HCT116 (cell line): ENCODE results near the gene RHOG. TPM values are rescaled to one million over a fixed set of nuclear protein-coding genes. Genes with fewer than 3 reads are reported as not detected.
A peak's percentile ranks its signal among the peaks of the same experiment; 100 is the strongest.

Source experiments
- ATAC-seq: fragments of 200-7000 bp; cut with Tn5 transposase; 2 replicates; pipeline ENCODE4 v1.9.1; 2020; ENCODE audit warnings: mild to moderate bottlenecking, moderate library complexity
- BruUV-seq: library from RNA; stranded (reverse); fragments of 400-500 nt; replicated peaks from 2 replicates; lab custom pipeline; 2021; lab: Mats Ljungman, UMichigan
- CTCF ChIA-PET: fragments of 300-600 bp; sonication (Branson Sonifier 250); formaldehyde crosslinking; loops from one replicate; lab custom pipeline; 2021; ENCODE audit warnings: antibody characterized with exemption; lab: Charles Lee
- POLR2A ChIA-PET: fragments of 300-600, 350-600 bp; sonication (Branson Sonifier 250); formaldehyde crosslinking; loops from one replicate; lab custom pipeline; 2021; ENCODE audit warnings: antibody characterized with exemption; lab: Charles Lee
- RAD21 ChIA-PET, 2 experiments: fragments of 300-600 bp; sonication (Branson Sonifier 250); formaldehyde crosslinking; loops; one replicate each; lab custom pipeline; 2023; ENCODE audit warnings: low total read pairs in 2 of 2; ENCODE audit not compliant: uncharacterized antibody in 2 of 2, unreplicated experiment in 2 of 2, low non-redundant PET in 1 of 2; lab: Charles Lee
- DNase-seq: peaks from one replicate; pipeline ENCODE4 v3.0.0-alpha.2; 2010; ENCODE audit warnings: low read depth, low spot score
- H2AFZ ChIP-seq: fragments of 200-600 bp; shearing (Covaris generic), sonication (generic); 2 replicates; pipeline ENCODE4 v1.6.1; 2017; ENCODE audit warnings: low read depth, mixed run types, mixed read lengths, antibody characterized with exemption, low read length; ENCODE audit not compliant: poor library complexity, severe bottlenecking
- H3K27ac ChIP-seq: 2 replicates; pipeline ENCODE4 v1.5.1; 2012; ENCODE audit warnings: low read depth, low read length
- H3K27me3 ChIP-seq: fragments of 200-600 bp; sonication (generic); 2 replicates; pipeline ENCODE4 v1.6.1; 2016; ENCODE audit warnings: mixed run types, low read length, mixed read lengths; ENCODE audit not compliant: insufficient read depth
- H3K36me3 ChIP-seq, 2 experiments: fragments of 200-500 bp in 1 of 2; fragments of 200-600 bp in 1 of 2; sonication (Bioruptor generic) in 1 of 2; sonication (generic) in 1 of 2; 2 replicates each; pipeline versions ENCODE4 v1.5.1 to v1.6.1; 2014 to 2016; ENCODE audit warnings: low read length in 2 of 2, inconsistent platforms in 1 of 2, mixed read lengths in 1 of 2, mixed run types in 1 of 2; ENCODE audit not compliant: insufficient read depth in 2 of 2, control insufficient read depth in 1 of 2
- H3K4me1 ChIP-seq, 2 experiments: fragments of 200-600 bp in 1 of 2; sonication (generic) in 1 of 2; 2 replicates each; pipeline versions ENCODE4 v1.5.1 to v1.6.1; 2012 to 2017; ENCODE audit warnings: low read length in 2 of 2, inconsistent platforms in 1 of 2, mild to moderate bottlenecking in 1 of 2, mixed read lengths in 1 of 2, mixed run types in 1 of 2, moderate library complexity in 1 of 2; ENCODE audit not compliant: insufficient read depth in 2 of 2, control insufficient read depth in 1 of 2
- H3K4me2 ChIP-seq: fragments of 200-600 bp; sonication (generic); 2 replicates; pipeline ENCODE4 v1.6.1; 2017; ENCODE audit warnings: mixed run types, low read length, mixed read lengths
- H3K4me3 ChIP-seq, 2 experiments: fragments of 200-600 bp in 1 of 2; sonication (generic) in 1 of 2; replicated peaks in 1 of 2; 2 replicates each; pipeline ENCODE4 v1.5.1; 2011 to 2016; ENCODE audit warnings: low read length in 2 of 2, control low read depth in 1 of 2, low read depth in 1 of 2, mild to moderate bottlenecking in 1 of 2, mixed read lengths in 1 of 2, mixed run types in 1 of 2
- H3K79me2 ChIP-seq: fragments of 200-600 bp; sonication (generic); 2 replicates; pipeline ENCODE4 v1.6.1; 2017; ENCODE audit warnings: mild to moderate bottlenecking, mixed run types, low read length, moderate library complexity, mixed read lengths; ENCODE audit not compliant: insufficient read depth
- H3K9ac ChIP-seq: fragments of 200-600 bp; sonication (generic); 2 replicates; pipeline ENCODE4 v1.6.1; 2016; ENCODE audit warnings: low read length, mixed read lengths
- H3K9me2 ChIP-seq: fragments of 200-600 bp; sonication (generic), shearing (Covaris generic); 2 replicates; pipeline ENCODE4 v1.6.1; 2017; ENCODE audit warnings: mixed run types, mild to moderate bottlenecking, moderate library complexity; ENCODE audit not compliant: insufficient read depth
- H3K9me3 ChIP-seq, 2 experiments: fragments of 200-500 bp in 1 of 2; fragments of 200-600 bp in 1 of 2; sonication (Bioruptor generic) in 1 of 2; sonication (generic) in 1 of 2; 2 replicates each; pipeline ENCODE4 v1.6.1; 2014 to 2017; ENCODE audit warnings: low read length in 2 of 2, mixed read lengths in 2 of 2, inconsistent platforms in 1 of 2, low read depth in 1 of 2, mild to moderate bottlenecking in 1 of 2, mixed run types in 1 of 2, moderate library complexity in 1 of 2; ENCODE audit not compliant: control insufficient read depth in 1 of 2, insufficient read depth in 1 of 2
- H4K20me1 ChIP-seq: fragments of 200-600 bp; sonication (generic), shearing (Covaris generic); 2 replicates; pipeline ENCODE4 v1.6.1; 2017; ENCODE audit warnings: mixed run types, mild to moderate bottlenecking, moderate library complexity; ENCODE audit not compliant: insufficient read depth
- CBX3 ChIP-seq: IDR thresholded peaks from 2 replicates; pipeline ENCODE4 v1.6.1; 2012; ENCODE audit warnings: low read depth
- ELF1 ChIP-seq: IDR thresholded peaks from 2 replicates; pipeline ENCODE4 v1.6.1; 2012; ENCODE audit warnings: low read depth, borderline replicate concordance
- EZH2phosphoT487 ChIP-seq: fragments of 200-600 bp; IDR thresholded peaks from 2 replicates; pipeline ENCODE4 v1.6.1; 2018; ENCODE audit warnings: antibody characterized with exemption, borderline replicate concordance
- MAX ChIP-seq: IDR thresholded peaks from 2 replicates; pipeline ENCODE4 v1.6.1; 2012
- POLR2A ChIP-seq: IDR thresholded peaks from 2 replicates; pipeline ENCODE4 v1.7.0; 2011; ENCODE audit warnings: borderline replicate concordance; ENCODE audit not compliant: insufficient read depth, insufficient read length; ENCODE audit errors: extremely low read depth
- POLR2AphosphoS5 ChIP-seq: IDR thresholded peaks from 2 replicates; pipeline ENCODE4 v1.6.1; 2011; ENCODE audit warnings: mild to moderate bottlenecking, low read depth, low read length, moderate library complexity
- RAD21 ChIP-seq: IDR thresholded peaks from 2 replicates; pipeline ENCODE4 v1.6.1; 2012; ENCODE audit warnings: low read depth, mild to moderate bottlenecking
- SIN3A ChIP-seq: IDR thresholded peaks from 2 replicates; pipeline ENCODE4 v1.6.1; 2012; ENCODE audit warnings: low read depth
- SRF ChIP-seq: IDR thresholded peaks from 2 replicates; pipeline ENCODE4 v1.6.1; 2012; ENCODE audit warnings: low read depth
- ZFX ChIP-seq: fragments of 450-650 bp; IDR thresholded peaks from 2 replicates; pipeline ENCODE4 v1.6.1; 2017
- intact Hi-C: fragments of 100-400 bp; cut with micrococcal nuclease; formaldehyde crosslinking; loops from 2 replicates; pipeline ENCODE4 v1.10.0; 2022
- total RNA-seq: library from RNA; stranded (reverse); gene quantifications from one replicate; pipeline ENCODE4 v1.2.1, GENCODE V29; 2021; ENCODE audit not compliant: unreplicated experiment
- TF ChIP-seq, protein P1 (sequence below): IDR thresholded peaks from 2 replicates; pipeline ENCODE4 v1.6.1; 2011; ENCODE audit warnings: mild to moderate bottlenecking, low read length, moderate library complexity; ENCODE audit not compliant: insufficient replicate concordance; ENCODE audit errors: extremely low read depth
- TF ChIP-seq, protein P2 (sequence below): IDR thresholded peaks from 2 replicates; pipeline ENCODE4 v1.6.1; 2012; ENCODE audit warnings: low read depth
- TF ChIP-seq, protein P3 (sequence below), 3 experiments: fragments of 200-600 bp in 1 of 3; sonication (generic) in 1 of 3; IDR thresholded peaks in 2 of 3; conservative IDR thresholded peaks in 1 of 3; 2 replicates each; pipeline ENCODE4 v1.5.1; 2012 to 2017; ENCODE audit warnings: low read depth in 2 of 3, low read length in 2 of 3, antibody characterized with exemption in 1 of 3, borderline replicate concordance in 1 of 3, control low read depth in 1 of 3, mild to moderate bottlenecking in 1 of 3, mixed read lengths in 1 of 3, mixed run types in 1 of 3, moderate library complexity in 1 of 3; ENCODE audit not compliant: insufficient read depth in 1 of 3

Gene RHOG
- total RNA-seq, 1 experiment from 2014 or later = 49.1 TPM

DNA sequence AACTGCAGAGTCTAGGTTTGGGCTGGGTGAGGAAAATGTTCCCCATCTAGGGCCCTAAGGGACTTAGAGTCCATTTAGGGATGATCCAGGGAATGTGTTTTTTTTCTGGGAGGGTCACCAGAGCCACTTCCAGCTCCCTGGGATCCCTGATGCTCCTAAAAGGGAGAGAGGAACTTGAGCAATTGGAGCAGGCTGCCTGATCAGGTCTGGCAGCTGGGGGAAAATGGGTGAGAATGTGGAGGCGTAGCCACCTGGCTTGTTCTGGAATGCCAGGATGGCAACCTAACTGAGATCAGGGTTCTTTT lies 31.2 kb downstream of the RHOG start (continued):
- TF ChIP-seq, protein P1, sequence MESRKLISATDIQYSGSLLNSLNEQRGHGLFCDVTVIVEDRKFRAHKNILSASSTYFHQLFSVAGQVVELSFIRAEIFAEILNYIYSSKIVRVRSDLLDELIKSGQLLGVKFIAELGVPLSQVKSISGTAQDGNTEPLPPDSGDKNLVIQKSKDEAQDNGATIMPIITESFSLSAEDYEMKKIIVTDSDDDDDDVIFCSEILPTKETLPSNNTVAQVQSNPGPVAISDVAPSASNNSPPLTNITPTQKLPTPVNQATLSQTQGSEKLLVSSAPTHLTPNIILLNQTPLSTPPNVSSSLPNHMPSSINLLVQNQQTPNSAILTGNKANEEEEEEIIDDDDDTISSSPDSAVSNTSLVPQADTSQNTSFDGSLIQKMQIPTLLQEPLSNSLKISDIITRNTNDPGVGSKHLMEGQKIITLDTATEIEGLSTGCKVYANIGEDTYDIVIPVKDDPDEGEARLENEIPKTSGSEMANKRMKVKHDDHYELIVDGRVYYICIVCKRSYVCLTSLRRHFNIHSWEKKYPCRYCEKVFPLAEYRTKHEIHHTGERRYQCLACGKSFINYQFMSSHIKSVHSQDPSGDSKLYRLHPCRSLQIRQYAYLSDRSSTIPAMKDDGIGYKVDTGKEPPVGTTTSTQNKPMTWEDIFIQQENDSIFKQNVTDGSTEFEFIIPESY = no peak
- TF ChIP-seq POLR2A (no peak), SIN3A (no peak), SRF (no peak), ELF1 (no peak), ZFX (no peak)

- intact Hi-C loops = loop anchor here (1.0 kb wide), 1 partner anchor 263 kb away; no protein-coding TSS in a partner anchor
Observed at GRCh38 chr11:3808861-3809623, 31.7 kb downstream of the RHOG start.

More at GRCh38 chr11:3808861-3809623, 31.7 kb downstream of the RHOG start:
- Histone ChIP-seq H2AFZ (peak overlapping the region; percentile 50), H3K27ac (peak overlapping the region; percentile 43), H3K36me3 (no peaks in the 10 kb centered on the region; a peak in 1 of 4 replicates), H3K4me3 (peak overlapping the region; percentile 81 to 85), H3K9me3 (no peaks in the 10 kb centered on the region), H3K27me3 (no peaks in the 10 kb centered on the region), H3K9ac (peak overlapping the region; percentile 81), H3K79me2 (no peaks in the 10 kb centered on the region), H3K4me2 (peak overlapping the region; percentile 90), H4K20me1 (no peaks in the 10 kb centered on the region), H3K4me1 (peaks cover 5 to 23% of the 10 kb centered on the region in 2 experiments; a peak in 3 of 4 replicates), H3K9me2 (no peaks in the 10 kb centered on the region)
- TF ChIP-seq, protein P2, sequence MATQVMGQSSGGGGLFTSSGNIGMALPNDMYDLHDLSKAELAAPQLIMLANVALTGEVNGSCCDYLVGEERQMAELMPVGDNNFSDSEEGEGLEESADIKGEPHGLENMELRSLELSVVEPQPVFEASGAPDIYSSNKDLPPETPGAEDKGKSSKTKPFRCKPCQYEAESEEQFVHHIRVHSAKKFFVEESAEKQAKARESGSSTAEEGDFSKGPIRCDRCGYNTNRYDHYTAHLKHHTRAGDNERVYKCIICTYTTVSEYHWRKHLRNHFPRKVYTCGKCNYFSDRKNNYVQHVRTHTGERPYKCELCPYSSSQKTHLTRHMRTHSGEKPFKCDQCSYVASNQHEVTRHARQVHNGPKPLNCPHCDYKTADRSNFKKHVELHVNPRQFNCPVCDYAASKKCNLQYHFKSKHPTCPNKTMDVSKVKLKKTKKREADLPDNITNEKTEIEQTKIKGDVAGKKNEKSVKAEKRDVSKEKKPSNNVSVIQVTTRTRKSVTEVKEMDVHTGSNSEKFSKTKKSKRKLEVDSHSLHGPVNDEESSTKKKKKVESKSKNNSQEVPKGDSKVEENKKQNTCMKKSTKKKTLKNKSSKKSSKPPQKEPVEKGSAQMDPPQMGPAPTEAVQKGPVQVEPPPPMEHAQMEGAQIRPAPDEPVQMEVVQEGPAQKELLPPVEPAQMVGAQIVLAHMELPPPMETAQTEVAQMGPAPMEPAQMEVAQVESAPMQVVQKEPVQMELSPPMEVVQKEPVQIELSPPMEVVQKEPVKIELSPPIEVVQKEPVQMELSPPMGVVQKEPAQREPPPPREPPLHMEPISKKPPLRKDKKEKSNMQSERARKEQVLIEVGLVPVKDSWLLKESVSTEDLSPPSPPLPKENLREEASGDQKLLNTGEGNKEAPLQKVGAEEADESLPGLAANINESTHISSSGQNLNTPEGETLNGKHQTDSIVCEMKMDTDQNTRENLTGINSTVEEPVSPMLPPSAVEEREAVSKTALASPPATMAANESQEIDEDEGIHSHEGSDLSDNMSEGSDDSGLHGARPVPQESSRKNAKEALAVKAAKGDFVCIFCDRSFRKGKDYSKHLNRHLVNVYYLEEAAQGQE = no peak
- peak; percentile 57 for TF ChIP-seq MAX
- TF ChIP-seq, protein P3, sequence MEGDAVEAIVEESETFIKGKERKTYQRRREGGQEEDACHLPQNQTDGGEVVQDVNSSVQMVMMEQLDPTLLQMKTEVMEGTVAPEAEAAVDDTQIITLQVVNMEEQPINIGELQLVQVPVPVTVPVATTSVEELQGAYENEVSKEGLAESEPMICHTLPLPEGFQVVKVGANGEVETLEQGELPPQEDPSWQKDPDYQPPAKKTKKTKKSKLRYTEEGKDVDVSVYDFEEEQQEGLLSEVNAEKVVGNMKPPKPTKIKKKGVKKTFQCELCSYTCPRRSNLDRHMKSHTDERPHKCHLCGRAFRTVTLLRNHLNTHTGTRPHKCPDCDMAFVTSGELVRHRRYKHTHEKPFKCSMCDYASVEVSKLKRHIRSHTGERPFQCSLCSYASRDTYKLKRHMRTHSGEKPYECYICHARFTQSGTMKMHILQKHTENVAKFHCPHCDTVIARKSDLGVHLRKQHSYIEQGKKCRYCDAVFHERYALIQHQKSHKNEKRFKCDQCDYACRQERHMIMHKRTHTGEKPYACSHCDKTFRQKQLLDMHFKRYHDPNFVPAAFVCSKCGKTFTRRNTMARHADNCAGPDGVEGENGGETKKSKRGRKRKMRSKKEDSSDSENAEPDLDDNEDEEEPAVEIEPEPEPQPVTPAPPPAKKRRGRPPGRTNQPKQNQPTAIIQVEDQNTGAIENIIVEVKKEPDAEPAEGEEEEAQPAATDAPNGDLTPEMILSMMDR (IDR thresholded peaks at IDR 0.05 in 2 of 3, conservative IDR thresholded peaks at IDR 0.05 in 1 of 3; ENCODE audit: borderline replicate concordance in 1 of 3, insufficient read depth in 1 of 3, low read depth in 2 of 3, low read length in 2 of 3) = peak; percentile 46 to 67 (median 58); a peak in 5 of 6 replicates
- TF ChIP-seq RAD21 = peak; percentile 77
- peak; percentile 14; the same call in 1 of the 2 replicates for TF ChIP-seq POLR2AphosphoS5
- no peak for TF ChIP-seq EZH2phosphoT487
- 0 out of 2 replicates have a peak, but pooled peaks have one; percentile 21 for TF ChIP-seq CBX3
- ChIA-PET RAD21 (no interaction called here), CTCF (interaction anchor here (0.6 to 3.3 kb wide), 9 partner anchors 11 to 264 kb away, joined by 3 to 22 read pairs (median 6); partner anchors contain the start of genes NUP98 and STIM1), POLR2A (interaction anchor here (1.1 to 2.0 kb wide), 3 partner anchors 10 to 15 kb away, joined by 3 to 7 read pairs (median 3); partner anchors contain the start of gene NUP98)
- peak; percentile 62 for DNase-seq
- BruUV-seq = TSS peak; percentile 53
- peak; percentile 78 for ATAC-seq
